ENCODE measurements around the gene MID2. TPM values are rescaled to one million over a fixed set of nuclear protein-coding genes. Genes with fewer than 3 reads are reported as not detected.

MID2 gene
- total and polyA plus RNA-seq, 4 donors, result 2.4 to 44.1 (median 10.4) TPM

GRCh38 chrX:107826238-107827029 lies 768 bp downstream of the MID2 start:
- Histone ChIP-seq H3K4me3 (peak overlapping the region; percentile 57), H3K27me3 (ENCODE audit: control insufficient read depth in 3 of 3, insufficient read depth in 3 of 3, low read length in 2 of 3) (peaks cover 0 to 10% (median 6%) of the 10 kb centered on the region in 3 donors), H3K9ac (ENCODE audit: insufficient read depth in 1 of 2, low read length in 2 of 2) (peak overlapping the region in 1 of 2 donors; percentile 82), H3K4me1 (ENCODE audit: control insufficient read depth in 5 of 5, insufficient read depth in 5 of 5, low read length in 5 of 5) (peaks cover 0 to 6% (median 0%) of the 10 kb centered on the region in 5 donors), H3K27ac (ENCODE audit: low read depth in 1 of 2, low read length in 1 of 2) (peak overlapping the region; percentile 93), H3K9me3 (ENCODE audit: control insufficient read depth in 4 of 4, insufficient read depth in 3 of 4, low read length in 3 of 4) (peaks cover 0 to 3% (median 0%) of the 10 kb centered on the region in 4 donors), H3K36me3 (ENCODE audit: control insufficient read depth in 4 of 4, insufficient read depth in 4 of 4, low read length in 4 of 4) (no peaks in the 10 kb centered on the region)
- TF ChIP-seq CTCF (IDR thresholded peaks at IDR 0.05; ENCODE audit: control extremely low read depth, extremely low read depth), result no peak
- ATAC-seq (ENCODE audit: insufficient read depth, low FRiP score) (peak; percentile 54), DNase-seq (peak; percentile 52 to 77 (median 69))
- 1 to 34% methylated on average over 15 to 100 of the region's 100 CpGs for WGBS, 2 donors

- Histone ChIP-seq H3K27me3 (ENCODE audit: control insufficient read depth in 3 of 3, insufficient read depth in 3 of 3, low read length in 2 of 3) (peaks cover 0 to 15% (median 6%) of the 10 kb centered on the region in 3 donors), H3K4me1 (ENCODE audit: control insufficient read depth in 5 of 5, insufficient read depth in 5 of 5, low read length in 5 of 5) (peaks cover 0 to 6% (median 0%) of the 10 kb centered on the region in 5 donors), H3K36me3 (ENCODE audit: control insufficient read depth in 4 of 4, insufficient read depth in 4 of 4, low read length in 4 of 4) (no peaks in the 10 kb centered on the region), H3K4me3 (peak overlapping the region; percentile 57), H3K9me3 (ENCODE audit: control insufficient read depth in 4 of 4, insufficient read depth in 3 of 4, low read length in 3 of 4) (peaks cover 0 to 3% (median 0%) of the 10 kb centered on the region in 4 donors), H3K9ac (ENCODE audit: insufficient read depth in 1 of 2, low read length in 2 of 2) (peak overlapping the region in 1 of 2 donors; percentile 82), H3K27ac (ENCODE audit: low read depth in 1 of 2, low read length in 1 of 2) (peak overlapping the region; percentile 1 to 93)
- TF ChIP-seq CTCF (IDR thresholded peaks at IDR 0.05; ENCODE audit: control extremely low read depth, extremely low read depth), result no peak
- ATAC-seq (ENCODE audit: insufficient read depth, low FRiP score), result no peak
- peak in 2 of 3 donors; percentile 30 to 33 for DNase-seq
- 21 to 33% methylated on average over 13 of the region's 13 CpGs for WGBS, 2 donors
Measured at GRCh38 chrX:107827030-107827831, 1.6 kb downstream of the MID2 start.

- DNase-seq (no peak), ATAC-seq (ENCODE audit: insufficient read depth, low FRiP score) (no peak)
- peaks cover 0 to 3% (median 0%) of the 10 kb centered on the region in 4 donors for H3K9me3 ChIP-seq (ENCODE audit: control insufficient read depth in 4 of 4, insufficient read depth in 3 of 4, low read length in 3 of 4)
- no peaks in the 10 kb centered on the region for H3K36me3 ChIP-seq (ENCODE audit: control insufficient read depth in 4 of 4, insufficient read depth in 4 of 4, low read length in 4 of 4)
- WGBS, 2 donors, result 45 to 46% methylated on average over 2 to 4 of the region's 4 CpGs
- peaks cover 0 to 21% (median 6%) of the 10 kb centered on the region in 3 donors for H3K27me3 ChIP-seq (ENCODE audit: control insufficient read depth in 3 of 3, insufficient read depth in 3 of 3, low read length in 2 of 3)
- no peak overlapping the region for H3K27ac ChIP-seq (ENCODE audit: low read depth in 1 of 2, low read length in 1 of 2)
- H3K4me1 ChIP-seq (ENCODE audit: control insufficient read depth in 5 of 5, insufficient read depth in 5 of 5, low read length in 5 of 5), result peaks cover 0 to 6% (median 0%) of the 10 kb centered on the region in 5 donors
- no peak overlapping the region for H3K9ac ChIP-seq (ENCODE audit: insufficient read depth in 1 of 2, low read length in 2 of 2)
- H3K4me3 ChIP-seq, result no peak overlapping the region
- TF ChIP-seq CTCF (IDR thresholded peaks at IDR 0.05; ENCODE audit: control extremely low read depth, extremely low read depth), result no peak
Measured at GRCh38 chrX:107827852-107828251, 2.2 kb downstream of the MID2 start.

All from lung (tissue), 12 donors.